Stimulated activated CD4-positive, alpha-beta T cell treated with anti-CD3 and anti-CD28 coated beads, TNF-alpha, amount 100 ng/mL, for 24 hours (primary cell): ENCODE results near the gene GDI1.
"Not testable (repeated sequence)": the region's sequence is repeated elsewhere in the genome, so short reads cannot be mapped to it uniquely, and the experiment has no call there.

ENCODE experiments used
- DNase-seq, 3 experiments: peaks; one replicate each; pipeline ENCODE4 v3.0.0-alpha.2; 2020; ENCODE audit warnings: low read depth in 3 of 3

The GDI1 gene

DNA sequence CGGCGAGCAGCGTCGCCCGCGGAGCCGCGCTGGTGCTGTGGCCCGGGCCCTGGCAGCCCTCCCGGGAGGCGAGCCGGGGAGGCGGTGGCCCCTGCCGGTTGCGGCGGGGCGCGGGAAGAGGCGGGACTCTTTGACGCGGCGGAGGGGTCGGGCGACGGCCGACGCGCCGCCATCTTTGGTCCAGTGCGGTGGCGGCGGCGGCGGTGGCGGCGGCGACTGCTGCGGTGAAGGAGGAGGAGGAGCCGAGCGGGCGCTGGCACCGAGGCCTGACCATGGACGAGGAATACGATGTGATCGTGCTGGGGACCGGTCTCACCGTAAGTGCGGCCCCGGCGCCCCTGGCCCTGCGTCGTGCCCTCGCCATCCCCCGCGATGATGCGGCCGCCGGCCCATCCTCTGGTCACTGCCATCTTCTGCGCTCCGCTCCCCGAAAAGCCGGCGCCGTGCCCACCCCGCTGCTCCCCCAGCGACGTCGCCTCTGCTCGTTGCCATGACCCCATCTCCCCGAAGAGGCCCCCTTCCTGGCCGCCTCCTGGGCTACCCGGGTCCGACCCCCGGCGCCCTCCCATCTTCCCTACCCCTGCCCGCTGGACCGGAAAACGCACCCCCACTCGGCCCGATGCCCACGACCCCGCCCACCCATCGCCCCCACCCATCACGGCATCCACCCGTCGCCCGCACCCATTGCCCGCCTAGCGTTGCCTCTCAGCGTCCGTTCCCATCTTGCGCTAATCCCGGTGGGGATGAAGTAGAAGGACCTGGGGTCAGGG is at the start of gene GDI1:
Gene GDI1, plus strand, starts transcription at position 172 of the 770 bp plus-strand sequence. Its CDS starts 101 bp downstream, at position 273.
- DNase-seq: peak in 1 of 3 experiments; percentile 51

DNA sequence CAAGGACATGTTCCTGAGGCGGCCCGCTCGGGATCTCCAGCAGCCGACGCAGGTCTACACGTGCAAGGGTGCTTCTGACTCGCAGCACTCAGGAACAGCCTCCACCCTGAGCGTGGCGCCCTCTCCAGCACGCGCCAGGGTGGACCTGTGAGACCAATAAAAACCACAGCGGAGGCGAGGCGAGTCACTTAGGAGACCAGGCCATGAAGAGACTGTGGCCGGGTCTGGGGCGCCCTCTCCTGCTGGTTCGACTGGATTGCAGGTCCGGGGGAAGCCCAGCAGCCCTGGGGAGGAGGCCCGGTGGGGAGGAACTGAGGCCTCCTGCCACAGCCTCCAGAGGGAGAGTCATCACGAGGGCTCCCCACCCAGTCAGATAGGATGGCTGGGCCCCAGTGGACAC is 48.9 kb upstream of the GDI1 start:
- not testable (repeated sequence) for DNase-seq

DNA sequence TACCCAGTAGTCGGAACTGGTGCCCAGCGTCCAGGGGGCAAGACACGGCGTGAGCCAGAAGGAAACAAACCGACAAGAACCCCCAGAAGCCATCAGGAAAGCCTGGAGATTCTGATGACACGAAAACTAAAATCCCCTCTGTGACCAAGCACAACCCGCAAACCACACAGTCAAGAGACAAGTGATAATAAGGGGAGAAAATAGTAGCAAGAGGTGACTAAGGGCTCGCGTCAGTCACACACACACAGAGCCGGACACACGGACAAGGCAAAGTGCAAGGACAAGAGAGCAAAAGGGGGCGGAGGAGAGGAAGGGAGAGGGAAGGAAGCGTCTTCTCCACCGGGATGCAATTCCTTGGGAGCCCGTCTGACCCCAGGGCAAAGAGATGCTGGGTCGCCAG is 48.3 kb upstream of the GDI1 start:
- DNase-seq: not testable (repeated sequence)

DNA sequence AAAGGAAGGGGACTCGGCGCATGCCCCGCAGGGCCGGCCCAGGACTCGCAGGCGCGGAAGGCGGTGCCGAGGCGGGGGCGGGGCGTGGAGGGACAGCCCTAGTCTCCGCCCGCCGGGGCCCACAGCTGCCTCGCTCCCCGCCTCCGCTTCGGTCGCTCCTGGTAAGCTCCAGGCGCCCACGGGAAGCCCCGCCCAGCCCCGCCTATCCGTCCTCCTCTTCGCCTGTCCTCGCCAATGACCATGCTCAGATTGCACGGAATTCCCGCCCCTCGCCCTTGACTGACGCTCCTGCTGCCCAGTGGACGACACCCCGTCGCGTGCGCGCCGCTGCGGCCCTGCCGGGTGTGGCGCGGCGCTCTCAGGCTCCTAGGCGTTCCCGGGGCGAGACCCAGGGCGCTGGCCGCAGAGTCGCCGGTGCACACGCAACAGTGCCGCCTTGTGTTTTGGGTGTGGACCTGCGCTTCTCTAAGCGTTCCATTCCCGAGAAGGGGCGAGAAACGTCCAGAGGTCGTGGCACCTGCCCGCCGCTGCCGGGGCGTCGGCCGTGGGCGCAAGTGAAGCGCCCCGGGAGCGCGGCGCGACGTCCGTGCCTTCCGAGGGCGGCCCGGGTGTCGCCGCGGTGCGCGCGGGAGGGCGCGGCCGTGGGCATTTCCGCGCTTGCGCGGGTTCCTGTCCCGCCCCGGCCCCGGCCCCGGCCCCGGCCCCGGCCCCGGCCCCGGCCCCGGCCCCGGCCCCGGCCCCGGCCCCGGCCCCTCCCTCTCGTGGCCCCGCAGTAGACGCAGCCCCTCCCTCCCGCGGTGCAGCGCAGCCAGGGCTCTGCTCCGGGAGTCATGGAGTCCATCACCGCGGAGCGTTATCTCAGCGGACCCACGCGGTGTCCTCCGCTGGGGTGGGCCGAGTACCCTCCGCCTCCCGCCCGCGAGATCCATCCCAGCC is 46.9 kb upstream of the GDI1 start:
- DNase-seq: not testable (repeated sequence)

DNA sequence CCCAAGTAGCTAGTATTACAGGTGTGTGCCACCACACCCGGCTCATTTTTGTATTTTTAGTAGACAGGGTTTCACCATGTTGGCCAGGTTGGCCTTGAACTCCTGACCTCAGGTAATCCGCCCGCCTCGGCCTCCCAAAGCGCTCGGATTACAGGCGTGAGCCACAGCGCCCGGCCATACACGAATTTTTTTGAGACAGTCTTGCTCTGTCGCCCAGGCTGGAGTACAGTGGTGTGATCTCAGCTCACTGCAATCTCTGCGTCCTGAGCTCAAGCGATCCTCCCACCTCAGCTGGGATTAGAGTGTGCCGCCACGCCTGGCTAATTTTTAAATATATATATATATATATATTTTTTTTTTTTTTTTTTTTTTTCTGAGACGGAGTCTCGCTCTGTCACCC is 40.6 kb upstream of the GDI1 start:
- not testable (repeated sequence) for DNase-seq

DNA sequence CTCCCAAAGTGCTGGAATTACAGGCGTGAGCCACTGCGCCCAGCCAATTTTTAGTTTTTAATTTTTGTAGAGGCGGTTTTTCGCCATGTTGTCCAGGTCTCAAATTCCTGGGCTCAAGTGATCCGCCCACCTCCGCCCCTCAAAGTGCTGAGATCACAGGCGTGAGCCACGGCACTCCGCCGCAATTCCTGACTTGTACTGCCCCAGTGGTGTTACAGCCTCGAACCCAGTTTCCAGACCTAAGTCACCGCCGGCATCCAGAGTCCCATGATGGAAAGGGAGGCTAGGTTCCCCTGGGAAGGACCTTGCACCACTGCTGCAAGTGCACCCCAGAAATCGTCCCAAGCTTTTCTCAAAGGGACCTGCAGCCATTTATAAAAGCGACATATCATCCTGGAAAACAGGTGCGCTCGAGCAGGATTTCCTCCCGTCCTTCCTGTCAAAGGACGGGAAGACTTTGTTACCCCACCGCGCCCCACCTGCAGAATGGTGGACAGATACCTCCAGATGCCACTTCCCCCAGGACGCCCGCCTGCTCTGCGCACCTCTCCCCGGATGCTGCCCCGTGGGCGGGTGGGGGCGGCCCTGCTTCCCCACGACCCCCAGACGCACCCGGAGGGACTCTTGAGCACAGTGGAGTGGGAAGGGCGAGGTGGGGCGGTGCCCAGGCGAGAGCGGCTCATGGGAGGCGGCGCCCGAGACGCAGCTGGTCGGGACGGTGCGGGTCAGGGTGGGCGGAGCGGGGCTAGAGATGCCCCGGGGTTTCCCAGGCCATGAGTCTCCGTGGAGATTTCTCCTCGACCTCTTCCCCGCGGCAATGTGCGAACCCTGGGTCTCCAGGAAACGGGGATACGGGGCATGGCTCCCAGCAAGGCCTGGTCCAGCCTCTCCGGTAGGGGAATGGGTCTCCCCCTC is 39.7 kb upstream of the GDI1 start:
- DNase-seq: peak in 2 of 3 experiments; percentile 56 to 73

DNA sequence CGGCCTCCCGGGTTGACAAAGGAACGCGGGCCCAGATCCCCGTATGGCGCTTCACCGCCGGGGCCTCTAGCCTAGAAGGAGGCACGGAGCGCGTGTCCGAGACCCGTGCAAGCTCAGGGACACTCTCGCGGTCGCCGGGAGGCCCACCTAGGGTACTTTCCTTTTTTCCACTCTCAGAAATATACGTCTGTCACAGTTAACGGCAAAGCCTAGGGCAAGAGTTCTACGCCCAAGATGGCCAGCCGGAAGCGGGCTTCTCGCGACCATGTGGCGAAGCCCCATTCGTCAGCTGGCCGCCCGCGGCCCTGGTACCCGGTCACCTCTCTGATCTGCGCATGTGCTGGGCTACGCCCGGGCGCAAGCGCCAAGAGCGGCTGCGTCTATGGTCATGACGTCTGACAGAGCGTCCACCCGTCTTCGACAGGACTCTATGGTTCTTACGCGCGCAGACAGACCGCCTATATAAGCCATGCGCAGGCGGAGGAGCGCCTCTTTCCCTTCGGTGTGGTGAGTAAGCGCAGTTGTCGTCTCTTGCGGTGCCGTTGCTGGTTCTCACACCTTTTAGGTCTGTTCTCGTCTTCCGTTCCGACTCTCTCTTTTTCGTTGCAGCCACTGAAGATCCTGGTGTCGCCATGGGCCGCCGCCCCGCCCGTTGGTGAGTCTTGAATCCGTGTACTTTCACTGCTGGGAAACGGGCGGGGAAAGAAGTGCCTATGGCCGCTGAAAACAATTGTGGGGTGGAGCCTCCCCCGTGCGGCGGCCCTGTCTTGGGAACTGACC is 38.9 kb upstream of the GDI1 start, which contains the start of gene RPL10:
Gene RPL10, plus strand, starts transcription at position 490 of the 780 bp plus-strand sequence. Its CDS starts 143 bp downstream, at position 633.
- DNase-seq: peak; percentile 73 to 87 (median 79)

DNA sequence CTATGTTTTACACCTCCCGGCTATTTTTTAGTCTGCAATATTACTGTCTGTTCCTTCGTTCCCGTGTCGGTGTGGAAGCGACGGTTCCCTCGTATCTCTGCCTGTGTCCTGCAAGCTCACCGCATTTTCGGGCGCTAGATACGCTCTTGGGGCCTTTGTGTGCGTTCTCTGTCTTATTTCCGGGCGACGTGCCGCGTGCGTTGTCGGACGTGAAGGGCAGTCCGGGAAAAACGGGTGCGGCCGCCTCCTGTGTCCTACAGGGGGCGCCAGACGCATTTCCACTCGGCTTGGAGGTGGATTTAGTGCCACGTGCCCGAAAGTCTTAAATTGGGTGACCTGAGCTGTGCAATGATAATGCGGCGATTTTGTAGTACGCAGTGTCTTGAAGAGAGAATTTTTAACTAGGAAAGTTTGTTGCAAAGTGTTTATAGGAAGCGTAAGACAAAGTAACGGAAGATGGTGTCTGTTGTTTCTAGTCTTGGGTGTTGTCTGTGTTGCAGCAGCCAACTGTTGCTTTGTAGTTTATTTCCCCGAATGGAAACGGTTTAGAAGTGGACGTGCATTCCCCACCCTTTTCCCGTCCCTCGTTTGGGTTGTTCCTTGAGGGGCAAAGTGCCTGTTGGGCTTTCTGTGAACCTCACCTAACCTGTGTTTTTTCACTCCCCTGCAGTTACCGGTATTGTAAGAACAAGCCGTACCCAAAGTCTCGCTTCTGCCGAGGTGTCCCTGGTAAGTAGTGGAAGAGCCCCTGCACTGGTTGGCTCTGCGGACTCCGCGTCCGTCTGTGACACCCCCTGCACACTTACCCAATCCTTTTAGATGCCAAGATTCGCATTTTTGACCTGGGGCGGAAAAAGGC is 38.1 kb upstream of the GDI1 start:
- peak; percentile 62 to 77 (median 65) for DNase-seq

DNA sequence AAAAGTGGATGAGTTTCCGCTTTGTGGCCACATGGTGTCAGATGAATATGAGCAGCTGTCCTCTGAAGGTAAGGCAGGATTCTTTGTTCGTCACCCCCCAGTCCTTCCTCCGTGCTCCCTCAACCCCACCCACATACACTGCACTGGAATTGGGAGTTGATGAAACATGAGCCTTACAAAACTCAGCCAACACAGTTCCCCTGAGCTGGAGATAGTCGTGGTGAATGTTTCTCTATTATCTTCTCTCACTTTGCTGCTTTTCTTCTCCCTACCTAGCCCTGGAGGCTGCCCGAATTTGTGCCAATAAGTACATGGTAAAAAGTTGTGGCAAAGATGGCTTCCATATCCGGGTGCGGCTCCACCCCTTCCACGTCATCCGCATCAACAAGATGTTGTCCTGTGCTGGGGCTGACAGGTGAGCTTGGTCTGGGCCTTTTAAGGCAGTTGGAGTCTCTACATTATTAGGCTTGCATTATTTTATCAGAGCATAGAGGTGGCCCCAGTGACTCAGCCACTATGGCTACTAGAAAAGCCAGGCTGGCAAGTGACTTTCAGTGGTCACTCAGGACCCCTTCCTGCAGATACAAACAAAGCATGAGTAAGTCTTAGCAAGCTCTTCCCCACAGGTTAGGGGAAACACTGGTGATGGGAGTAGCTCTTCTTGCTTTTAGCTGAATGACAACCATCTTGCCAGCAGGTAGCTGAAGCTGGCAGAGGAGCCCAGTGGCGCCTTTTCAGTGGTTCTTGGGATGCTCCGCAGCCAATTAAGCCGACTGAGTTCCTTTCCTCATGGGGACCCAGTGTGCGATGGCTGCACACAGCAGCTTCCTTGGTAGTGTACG is 37.2 kb upstream of the GDI1 start:
- no peak for DNase-seq

DNA sequence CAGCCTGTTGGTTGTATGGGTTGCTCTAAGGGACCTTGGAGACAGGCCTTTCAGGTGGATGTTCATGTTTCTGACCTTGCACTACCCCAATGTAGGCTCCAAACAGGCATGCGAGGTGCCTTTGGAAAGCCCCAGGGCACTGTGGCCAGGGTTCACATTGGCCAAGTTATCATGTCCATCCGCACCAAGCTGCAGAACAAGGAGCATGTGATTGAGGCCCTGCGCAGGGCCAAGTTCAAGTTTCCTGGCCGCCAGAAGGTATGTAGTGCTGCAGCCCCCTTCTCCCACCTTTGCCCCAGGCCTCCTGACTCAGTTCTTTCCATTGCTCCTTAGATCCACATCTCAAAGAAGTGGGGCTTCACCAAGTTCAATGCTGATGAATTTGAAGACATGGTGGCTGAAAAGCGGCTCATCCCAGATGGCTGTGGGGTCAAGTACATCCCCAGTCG is 36.6 kb upstream of the GDI1 start:
- not testable (repeated sequence) for DNase-seq

DNA sequence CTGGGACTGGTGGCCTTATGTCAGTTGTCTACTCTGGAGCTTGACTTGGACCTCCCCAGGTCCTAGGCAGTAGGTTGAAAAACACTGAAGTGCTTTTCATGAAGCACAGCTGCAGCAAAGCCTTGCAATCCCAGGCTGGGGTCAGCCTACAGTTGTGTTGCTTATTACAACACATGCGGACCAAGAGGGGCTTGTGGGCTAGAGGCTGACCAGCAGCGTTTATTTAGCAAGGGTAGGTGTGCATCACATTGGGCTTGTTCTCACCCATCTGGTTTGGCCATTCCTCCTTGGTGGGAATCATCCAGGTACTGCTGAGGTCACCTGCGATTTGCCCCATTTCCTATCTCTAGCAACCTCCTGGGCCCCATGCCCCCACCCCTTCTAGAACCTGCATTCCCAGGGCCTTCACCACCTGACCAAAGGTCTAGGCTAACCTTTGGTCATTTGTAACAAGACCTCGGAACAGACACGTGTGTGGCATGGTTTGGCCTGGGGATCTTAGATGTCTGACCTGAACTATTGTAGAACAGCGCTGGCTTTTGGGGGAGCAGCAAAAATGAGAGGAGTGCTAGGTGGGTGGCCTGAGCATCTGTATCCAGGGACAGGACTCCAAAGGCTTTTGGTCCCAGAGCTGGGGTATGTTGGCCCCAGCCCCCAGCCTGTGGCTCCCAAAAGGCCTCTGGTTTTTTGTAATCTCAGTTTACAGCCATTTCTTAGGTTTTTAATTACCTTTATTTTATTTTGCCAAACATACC is 35.7 kb upstream of the GDI1 start:
- no peak for DNase-seq

DNA sequence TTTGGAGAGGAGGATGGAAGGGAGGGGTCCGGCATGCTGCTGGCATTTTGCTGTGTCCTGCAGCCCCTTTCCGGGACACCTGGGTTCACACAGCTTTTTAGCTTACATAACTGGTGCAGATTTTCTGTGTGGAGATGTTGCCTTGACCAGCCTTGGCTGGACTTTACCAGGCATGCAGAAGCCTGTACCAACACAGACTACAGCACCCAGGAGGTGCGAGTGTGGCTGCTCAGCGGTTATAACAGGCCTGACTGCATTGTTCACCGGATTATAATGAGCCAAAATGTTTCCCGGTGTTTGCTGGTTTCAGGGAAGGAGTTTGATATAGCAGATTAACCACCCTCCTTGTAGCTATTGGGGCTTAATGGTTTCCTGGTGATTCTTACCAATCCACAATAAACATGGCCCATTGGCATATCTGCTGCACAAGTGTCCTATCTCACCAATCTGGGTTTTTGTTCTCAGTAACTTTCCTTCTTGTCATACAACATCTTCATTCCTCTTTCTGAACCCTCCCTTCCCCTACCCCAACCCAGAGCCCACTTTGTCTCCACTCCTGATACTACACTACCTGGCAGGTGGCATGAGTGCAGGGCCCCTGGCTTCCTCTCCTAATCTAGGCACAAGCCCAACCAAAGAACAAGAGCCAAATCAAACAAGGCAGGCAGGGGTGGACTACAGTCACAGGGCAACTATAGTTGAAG is 34.9 kb upstream of the GDI1 start:
- no peak for DNase-seq

DNA sequence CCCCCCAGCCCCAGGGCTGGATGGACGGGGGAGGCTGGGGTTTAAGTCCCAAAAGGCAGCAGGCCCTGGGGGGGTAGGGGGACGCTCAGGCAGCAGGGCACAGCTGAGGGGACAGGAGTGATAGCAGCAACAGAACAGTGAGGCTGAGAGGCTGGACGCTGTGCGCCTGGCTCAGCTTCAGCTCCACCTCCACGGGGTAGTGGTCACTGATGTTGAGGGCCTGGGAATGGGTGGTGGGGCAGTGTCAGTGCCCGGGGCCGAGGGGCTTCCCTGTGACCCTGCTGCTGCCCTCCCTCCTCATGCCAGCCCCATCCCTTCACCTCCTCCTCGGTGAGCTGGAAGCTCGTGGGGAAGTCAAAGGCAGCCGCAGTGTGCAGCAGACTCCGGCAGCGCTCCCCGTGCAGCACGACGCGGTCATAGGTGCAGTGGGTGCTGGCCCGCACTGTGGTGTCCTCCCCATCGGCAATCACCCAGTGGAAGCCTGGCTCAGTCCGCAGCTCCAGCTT is 34.3 kb upstream of the GDI1 start:
- DNase-seq: no peak

DNA sequence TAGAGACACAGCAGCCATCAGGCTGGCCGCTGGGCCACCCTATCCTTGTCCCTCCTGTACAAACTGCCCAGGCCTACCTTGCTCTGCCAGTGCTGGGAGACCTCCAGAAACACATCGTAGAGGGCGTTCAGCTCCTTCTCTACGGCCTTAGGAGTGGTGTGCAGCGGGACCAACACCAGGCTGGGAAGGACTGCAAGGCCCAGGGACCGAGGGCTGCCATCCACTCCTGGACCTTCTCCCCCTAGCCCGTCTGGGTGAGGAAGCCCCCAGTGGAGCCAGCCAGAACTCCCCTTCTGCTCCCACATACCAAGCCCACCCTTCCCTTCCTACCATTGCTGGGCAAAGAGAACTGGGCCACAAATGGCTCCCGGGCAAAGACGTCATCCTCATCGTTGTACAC is 33.8 kb upstream of the GDI1 start:
- DNase-seq: no peak

DNA sequence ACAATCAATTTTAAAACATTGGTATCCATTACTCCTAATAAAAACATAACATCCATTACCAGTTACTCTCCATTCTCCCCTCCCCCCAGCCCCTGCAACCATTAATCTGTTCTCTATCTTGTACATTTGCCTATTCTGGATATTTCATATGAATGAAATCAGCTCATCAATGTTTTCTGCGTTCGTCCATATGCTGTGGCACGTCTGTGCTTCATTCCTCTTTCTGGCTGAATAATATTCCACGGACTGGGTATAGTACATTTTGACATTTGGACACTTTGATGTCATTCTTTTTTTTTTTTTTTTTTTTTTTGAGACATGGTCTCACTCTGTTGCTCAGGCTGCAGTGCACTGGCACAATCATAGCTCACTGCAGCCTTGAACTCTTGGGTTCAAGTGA is 33.1 kb upstream of the GDI1 start:
- no peak for DNase-seq

DNA sequence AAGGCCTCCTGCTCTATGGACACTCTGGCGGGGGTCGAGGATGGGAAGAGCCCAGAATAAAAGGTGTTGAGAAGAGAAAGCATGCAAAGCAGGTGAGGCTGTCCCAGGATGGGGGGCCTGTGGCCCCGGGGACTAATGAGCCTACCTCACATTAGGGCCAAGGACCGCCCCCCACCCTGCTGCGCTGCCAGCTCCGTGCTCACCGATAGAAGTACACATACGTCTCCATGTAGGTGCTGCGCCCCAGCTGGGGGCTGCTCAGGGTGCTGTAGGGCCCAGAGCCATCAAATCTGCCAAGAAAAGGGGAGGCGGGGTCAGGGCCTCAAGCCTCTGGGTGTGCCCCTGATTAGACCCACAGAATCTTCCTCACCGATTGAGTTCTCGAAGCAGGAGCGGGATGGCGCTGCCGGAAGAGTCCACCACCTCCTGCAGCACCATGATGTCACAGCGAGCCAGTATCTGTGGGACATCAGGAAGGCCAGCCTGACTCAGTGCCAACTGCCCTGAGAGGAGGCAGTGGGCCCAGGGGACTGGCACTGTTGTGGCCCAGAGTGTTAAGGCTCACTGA is 32.2 kb upstream of the GDI1 start:
- DNase-seq: no peak
